Muscle of back (tissue), 11 donors: Measurements from ENCODE around the gene HCK. TPM values are rescaled to one million over a fixed set of nuclear protein-coding genes. Genes with fewer than 3 reads are reported as not detected.

Experiments used
- DNase-seq, 3 donors: peaks; one replicate each; pipeline versions ENCODE4 v3.0.0 to v3.0.0-alpha.2; 2013
- polyA plus RNA-seq, 10 donors: library from polyadenylated mRNA; unstranded; fragments of 120-200 nt; gene quantifications; one replicate each; pipeline ENCODE4 v1.2.1, GENCODE V29; 2013; ENCODE audit not compliant: insufficient read length in 10 of 10

HCK gene
- polyA plus RNA-seq, 10 donors = 3.4 to 5.7 (median 4.5) TPM

GRCh38 chr20:32127347-32127746, 75.3 kb downstream of the HCK start:
- no peak for DNase-seq

- DNase-seq = no peak
These were observed 76.1 kb downstream of the HCK start for GRCh38 chr20:32128167-32128566.

DNA sequence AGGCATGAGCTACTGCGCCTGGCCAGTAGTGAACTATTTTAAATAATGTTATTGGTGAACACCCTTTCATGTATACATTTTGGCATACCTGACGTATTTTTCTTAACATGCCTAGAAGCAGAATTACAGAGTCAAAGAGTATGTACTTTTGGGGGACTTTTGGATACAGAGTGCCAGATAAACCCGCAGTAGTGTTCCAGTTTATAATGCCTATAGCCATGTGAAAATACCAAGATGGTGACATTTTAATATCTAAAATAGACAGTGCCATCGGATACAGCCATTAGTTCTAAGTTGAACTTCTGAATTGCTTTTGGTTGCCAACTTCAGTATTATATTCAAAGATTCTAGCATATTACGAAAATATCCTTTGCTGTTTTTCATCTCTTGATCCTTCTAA, 77.8 kb downstream of the HCK start:
- no peak for DNase-seq

DNA sequence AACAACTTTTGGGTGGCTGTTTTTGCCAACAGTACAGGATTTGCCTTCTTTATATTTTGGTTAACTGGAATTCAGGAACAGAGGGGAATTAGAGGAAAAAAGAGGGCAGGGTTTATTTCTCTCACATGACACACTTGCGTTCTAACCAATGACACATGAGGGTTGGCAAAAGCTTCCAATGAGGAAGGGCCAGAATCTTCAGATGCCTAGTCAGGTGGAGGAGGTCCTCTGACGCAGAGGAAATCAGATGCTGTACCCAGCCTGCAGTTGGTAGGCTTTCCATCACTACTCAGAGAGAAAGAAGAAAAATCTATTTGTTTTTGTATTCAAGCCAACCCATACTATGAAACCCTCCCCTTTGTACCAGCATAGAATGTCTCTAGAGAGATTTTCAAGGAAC, 78.3 kb downstream of the HCK start:
- no peak for DNase-seq

GRCh38 chr20:32130965-32131364, 78.9 kb downstream of the HCK start:
- no peak for DNase-seq

DNA sequence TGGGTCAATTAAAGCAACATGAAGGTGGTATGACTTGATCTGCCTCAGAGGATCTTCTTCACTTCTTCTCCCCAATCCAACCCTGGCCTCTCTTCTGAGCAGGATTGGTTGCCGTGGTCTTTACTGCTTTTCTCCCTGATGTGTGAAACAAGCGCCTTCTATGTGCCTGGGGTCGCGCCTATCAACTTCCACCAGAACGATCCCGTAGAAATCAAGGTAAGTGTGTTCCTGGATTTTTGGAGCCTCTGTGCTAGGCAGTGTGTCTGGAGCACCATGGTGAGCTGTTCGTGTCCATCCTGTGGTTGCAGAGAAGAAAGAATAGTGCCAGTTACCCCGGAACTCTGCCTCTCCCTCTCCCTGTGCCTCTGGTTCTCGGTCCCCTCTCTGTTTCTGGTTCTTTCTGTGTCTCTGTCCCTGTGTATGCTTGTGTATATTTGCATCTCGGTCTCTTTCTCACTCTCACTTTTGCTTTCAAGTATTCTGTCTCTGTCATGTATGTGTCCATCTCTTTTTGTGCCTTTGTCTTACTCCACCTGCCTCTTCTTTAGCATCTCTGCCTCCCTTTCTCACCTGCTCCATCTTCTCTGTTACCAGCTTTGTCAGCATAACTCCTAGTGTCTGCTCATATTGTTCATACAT, 81.0 kb downstream of the HCK start:
- no peak for DNase-seq

GRCh38 chr20:32134026-32134425, 82.0 kb downstream of the HCK start:
- no peak for DNase-seq

DNA sequence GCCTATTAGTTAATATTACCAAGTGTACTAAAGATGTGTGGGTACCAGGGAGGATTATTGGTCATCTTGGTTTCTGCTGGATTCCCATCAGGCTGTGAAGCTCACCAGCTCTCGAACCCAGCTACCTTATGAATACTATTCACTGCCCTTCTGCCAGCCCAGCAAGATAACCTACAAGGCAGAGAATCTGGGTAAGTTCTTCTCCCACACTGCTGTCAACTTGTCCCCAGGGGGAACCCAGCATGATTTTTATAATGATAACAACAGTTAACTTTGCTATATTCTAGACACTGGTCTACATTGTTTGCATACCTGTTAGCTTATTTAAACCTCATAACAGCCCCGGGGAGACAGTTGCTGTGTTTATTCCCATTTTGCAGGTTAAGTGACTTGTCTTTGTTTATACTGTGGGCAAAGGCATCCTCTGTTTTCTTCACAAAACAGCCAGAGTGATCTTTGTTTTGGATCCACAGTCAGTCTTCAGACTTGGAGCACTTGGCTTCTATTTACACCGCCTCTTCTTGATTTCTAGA, 84.0 kb downstream of the HCK start:
- no peak for DNase-seq

- DNase-seq = no peak
These were observed 86.9 kb downstream of the HCK start for GRCh38 chr20:32138921-32139320.

DNA sequence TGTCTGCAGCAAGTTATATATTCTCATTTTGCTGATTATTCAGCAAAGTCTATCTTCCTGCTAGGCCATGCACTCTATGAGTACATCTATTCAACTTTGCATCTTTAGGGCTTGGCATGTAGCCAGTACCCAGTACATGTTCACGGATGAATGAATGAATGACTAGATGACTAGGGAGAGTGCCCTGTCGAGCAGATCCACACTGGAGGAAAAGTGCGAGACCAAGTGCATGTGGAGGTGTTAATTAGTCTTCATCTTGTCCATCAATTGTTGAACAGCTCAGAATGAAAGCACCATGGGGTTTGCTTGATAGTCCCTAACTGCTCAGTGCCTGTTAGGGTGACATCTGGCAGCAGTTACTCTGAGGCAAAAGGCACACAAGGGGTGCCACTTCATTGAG, 87.9 kb downstream of the HCK start:
- DNase-seq = no peak

GRCh38 chr20:32140603-32141002, 88.6 kb downstream of the HCK start:
- DNase-seq = no peak

DNA sequence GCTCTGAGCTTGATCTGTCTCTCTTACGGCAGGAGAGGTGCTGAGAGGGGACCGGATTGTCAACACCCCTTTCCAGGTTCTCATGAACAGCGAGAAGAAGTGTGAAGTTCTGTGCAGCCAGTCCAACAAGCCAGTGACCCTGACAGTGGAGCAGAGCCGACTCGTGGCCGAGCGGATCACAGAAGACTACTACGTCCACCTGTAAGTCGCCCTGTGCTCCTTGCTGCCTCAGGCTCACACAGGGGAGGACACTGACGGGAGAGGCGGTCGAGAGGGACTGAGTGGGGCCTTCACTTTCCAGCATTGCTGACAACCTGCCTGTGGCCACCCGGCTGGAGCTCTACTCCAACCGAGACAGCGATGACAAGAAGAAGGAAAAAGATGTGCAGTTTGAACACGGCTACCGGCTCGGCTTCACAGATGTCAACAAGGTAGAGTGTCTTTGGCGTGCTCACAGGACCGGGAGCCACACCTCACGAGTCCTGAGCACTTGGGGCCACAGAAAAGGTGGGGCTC, 89.5 kb downstream of the HCK start:
- no peak for DNase-seq

- DNase-seq = no peak
These were observed 90.0 kb downstream of the HCK start for GRCh38 chr20:32142088-32142487.

DNA sequence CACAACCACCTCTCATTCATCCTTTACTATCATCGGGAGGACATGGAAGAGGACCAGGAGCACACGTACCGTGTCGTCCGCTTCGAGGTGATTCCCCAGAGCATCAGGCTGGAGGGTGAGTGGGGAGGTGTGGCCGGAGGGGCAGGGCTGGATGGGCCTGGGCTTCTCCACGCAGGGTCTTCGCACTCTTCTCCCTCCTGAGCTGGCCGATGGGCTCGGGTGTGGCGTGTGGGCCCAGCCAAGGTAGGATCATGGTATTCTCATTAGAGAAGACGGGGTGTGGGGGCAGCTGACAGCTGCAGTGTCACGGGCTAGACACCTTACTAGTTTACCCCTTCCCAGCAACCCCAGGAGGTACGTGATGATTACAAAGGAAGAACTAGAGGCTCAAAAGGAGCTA, 90.9 kb downstream of the HCK start:
- DNase-seq = no peak

- no peak for DNase-seq
These were observed 93.0 kb downstream of the HCK start for GRCh38 chr20:32144898-32145662.

- no peak for DNase-seq
These were observed 97.6 kb downstream of the HCK start for GRCh38 chr20:32149566-32150170.

GRCh38 chr20:32150291-32150848, 98.3 kb downstream of the HCK start:
- DNase-seq = no peak

Other genes starting within 250 kb of the HCK start
- 10 to 100 TPM; 26.6 to 54.6 (median 42.6) TPM for gene MYLK2, start 232.9 kb upstream of the HCK start, polyA plus RNA-seq
- gene FOXS1, start 206.6 kb upstream of the HCK start, polyA plus RNA-seq = 10 to 100 TPM in 1 of 10 donors, 1 to 10 TPM in 9; 3.9 to 10.8 (median 5.0) TPM
- gene DUSP15, start 181.7 kb upstream of the HCK start, polyA plus RNA-seq = 1 to 10 TPM; 1.2 to 3.4 (median 2.2) TPM
- gene TTLL9, start 181.6 kb upstream of the HCK start, polyA plus RNA-seq = under 1 TPM in 9 of 10 donors, not detected in 1; 0.09 to 0.27 (median 0.15) TPM
- gene PDRG1, start 100.2 kb upstream of the HCK start, polyA plus RNA-seq = 10 to 100 TPM; 13.2 to 17.8 (median 15.6) TPM
- under 1 TPM in 8 of 10 donors, not detected in 2; 0.07 to 0.16 (median 0.09) TPM for gene XKR7, start 84.1 kb upstream of the HCK start, polyA plus RNA-seq
- gene CCM2L, start 41.8 kb upstream of the HCK start, polyA plus RNA-seq = 1 to 10 TPM; 4.3 to 7.0 (median 5.2) TPM
- 10 to 100 TPM; 39.8 to 49.9 (median 42.5) TPM for gene TM9SF4, start 57.5 kb downstream of the HCK start, polyA plus RNA-seq
- gene PLAGL2, start 155.5 kb downstream of the HCK start, polyA plus RNA-seq = 10 to 100 TPM; 10.6 to 15.5 (median 12.4) TPM
- 10 to 100 TPM; 27.6 to 36.5 (median 29.8) TPM for gene POFUT1, start 155.6 kb downstream of the HCK start, polyA plus RNA-seq
- 10 to 100 TPM; 10.9 to 16.9 (median 13.2) TPM for gene KIF3B, start 225.4 kb downstream of the HCK start, polyA plus RNA-seq